CD4-positive, alpha-beta T cell (primary cell): ENCODE data around the gene CTTNBP2. TPM values are rescaled to one million over a fixed set of nuclear protein-coding genes. Genes with fewer than 3 reads are reported as not detected.

ENCODE experiments used
- ATAC-seq: fragments of 200-7000 bp; cut with Tn5 transposase; one replicate; pipeline ENCODE4 v1.10.0; 2022; ENCODE audit warnings: mild to moderate bottlenecking; ENCODE audit not compliant: poor library complexity
- CTCF ChIA-PET: fragments of 350-600 bp; sonication (Branson Sonifier 250); formaldehyde crosslinking; loops from one replicate; lab custom pipeline; 2021; ENCODE audit warnings: antibody characterized with exemption, inconsistent platforms; lab: Charles Lee
- POLR2A ChIA-PET: fragments of 350-600 bp; sonication (Branson Sonifier 250); formaldehyde crosslinking; loops from one replicate; lab custom pipeline; 2021; ENCODE audit warnings: antibody characterized with exemption, inconsistent platforms; lab: Charles Lee
- DNase-seq, 14 experiments: peaks; one replicate each; pipeline ENCODE4 v3.0.0-alpha.2; 2013 to 2020; ENCODE audit warnings: mixed read lengths in 2 of 14
- H3K27ac ChIP-seq, 2 donors: one replicate each; pipeline versions ENCODE4 v1.5.1 to v1.7.0; 2013; ENCODE audit warnings: low read length in 2 of 2, low read depth in 1 of 2, mild to moderate bottlenecking in 1 of 2
- H3K27me3 ChIP-seq, 2 experiments: 1 replicate in 1 of 2; 2 replicates in 1 of 2; pipeline versions ENCODE4 v1.6.1 to v1.7.0; 2013; ENCODE audit warnings: low read length in 2 of 2, control low read depth in 1 of 2, mild to moderate bottlenecking in 1 of 2, moderate library complexity in 1 of 2; ENCODE audit not compliant: insufficient read depth in 2 of 2, control insufficient read depth in 1 of 2
- H3K36me3 ChIP-seq: one replicate; pipeline ENCODE4 v1.6.1; 2013; ENCODE audit warnings: low read length, control low read depth; ENCODE audit not compliant: insufficient read depth
- H3K4me1 ChIP-seq: one replicate; pipeline ENCODE4 v1.6.1; 2013; ENCODE audit warnings: low read length, control low read depth; ENCODE audit not compliant: insufficient read depth
- H3K4me3 ChIP-seq: one replicate; pipeline ENCODE4 v1.5.1; 2013; ENCODE audit warnings: mild to moderate bottlenecking, low read length, moderate library complexity
- H3K9me3 ChIP-seq, 2 experiments: 1 replicate in 1 of 2; 2 replicates in 1 of 2; pipeline versions ENCODE4 v1.6.1 to v1.7.0; 2013; ENCODE audit warnings: low read length in 2 of 2, mild to moderate bottlenecking in 2 of 2, control low read depth in 1 of 2, moderate library complexity in 1 of 2; ENCODE audit not compliant: control insufficient read depth in 1 of 2, insufficient read depth in 1 of 2
- H3K27ac Mint-ChIP-seq: one replicate; pipeline ENCODE4 v1.8.0; 2020; ENCODE audit warnings: mixed read lengths
- H3K27me3 Mint-ChIP-seq: one replicate; pipeline ENCODE4 v1.8.0; 2021; ENCODE audit warnings: mixed read lengths
- H3K36me3 Mint-ChIP-seq: one replicate; pipeline ENCODE4 v1.8.0; 2021; ENCODE audit warnings: low read depth, mixed read lengths
- H3K4me1 Mint-ChIP-seq: one replicate; pipeline ENCODE4 v1.8.0; 2021; ENCODE audit warnings: low read depth, mixed read lengths
- H3K4me3 Mint-ChIP-seq: one replicate; pipeline ENCODE4 v1.8.0; 2020; ENCODE audit warnings: mild to moderate bottlenecking, mixed read lengths
- H3K9me3 Mint-ChIP-seq: one replicate; pipeline ENCODE4 v1.8.0; 2020; ENCODE audit warnings: mixed read lengths
- intact Hi-C, 2 experiments: fragments of 100-400 bp; cut with DNase I in 1 of 2; cut with micrococcal nuclease in 1 of 2; formaldehyde crosslinking; loops; one replicate each; pipeline versions ENCODE4 v1.15.1 to v1.9.0; 2023 to 2025; cut with DNase I, micrococcal nuclease
- total RNA-seq, 174 experiments: library from RNA in 2 of 174; stranded (reverse) in 2 of 174; gene quantifications; one replicate each; pipeline ENCODE4 v1.2.3 and lab custom pipeline; 2021 to 2026
- TF ChIP-seq, protein P1 (sequence below): fragments of 200-600 bp; IDR thresholded peaks from one replicate; pipeline ENCODE4 v1.8.0; 2022; ENCODE audit warnings: antibody characterized with exemption, mild to moderate bottlenecking

The CTTNBP2 gene
- total RNA-seq, 2 experiments from 2014 or later = not detected

- TF ChIP-seq, protein P1, sequence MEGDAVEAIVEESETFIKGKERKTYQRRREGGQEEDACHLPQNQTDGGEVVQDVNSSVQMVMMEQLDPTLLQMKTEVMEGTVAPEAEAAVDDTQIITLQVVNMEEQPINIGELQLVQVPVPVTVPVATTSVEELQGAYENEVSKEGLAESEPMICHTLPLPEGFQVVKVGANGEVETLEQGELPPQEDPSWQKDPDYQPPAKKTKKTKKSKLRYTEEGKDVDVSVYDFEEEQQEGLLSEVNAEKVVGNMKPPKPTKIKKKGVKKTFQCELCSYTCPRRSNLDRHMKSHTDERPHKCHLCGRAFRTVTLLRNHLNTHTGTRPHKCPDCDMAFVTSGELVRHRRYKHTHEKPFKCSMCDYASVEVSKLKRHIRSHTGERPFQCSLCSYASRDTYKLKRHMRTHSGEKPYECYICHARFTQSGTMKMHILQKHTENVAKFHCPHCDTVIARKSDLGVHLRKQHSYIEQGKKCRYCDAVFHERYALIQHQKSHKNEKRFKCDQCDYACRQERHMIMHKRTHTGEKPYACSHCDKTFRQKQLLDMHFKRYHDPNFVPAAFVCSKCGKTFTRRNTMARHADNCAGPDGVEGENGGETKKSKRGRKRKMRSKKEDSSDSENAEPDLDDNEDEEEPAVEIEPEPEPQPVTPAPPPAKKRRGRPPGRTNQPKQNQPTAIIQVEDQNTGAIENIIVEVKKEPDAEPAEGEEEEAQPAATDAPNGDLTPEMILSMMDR = no peak
- Mint-ChIP-seq H3K27ac (no peak overlapping the region), H3K9me3 (no peaks in the 10 kb centered on the region), H3K4me1 (no peaks in the 10 kb centered on the region), H3K36me3 (no peaks in the 10 kb centered on the region), H3K27me3 (no peaks in the 10 kb centered on the region), H3K4me3 (no peak overlapping the region)
- Histone ChIP-seq H3K4me1 (no peaks in the 10 kb centered on the region), H3K27ac (no peak overlapping the region), H3K27me3 (no peaks in the 10 kb centered on the region), H3K9me3 (no peaks in the 10 kb centered on the region), H3K4me3 (no peak overlapping the region), H3K36me3 (no peaks in the 10 kb centered on the region)
- DNase-seq = no peak
- intact Hi-C loops = no loop called here
- ATAC-seq = no peak
- ChIA-PET CTCF (no interaction called here), POLR2A (no interaction called here)
These were observed 115.8 kb downstream of the CTTNBP2 start for GRCh38 chr7:117757440-117757839.

- Mint-ChIP-seq H3K27ac (no peak overlapping the region), H3K9me3 (no peaks in the 10 kb centered on the region), H3K4me3 (no peak overlapping the region), H3K4me1 (no peaks in the 10 kb centered on the region), H3K27me3 (no peaks in the 10 kb centered on the region), H3K36me3 (no peaks in the 10 kb centered on the region)
- ATAC-seq (no peak), DNase-seq (no peak)
- no peak overlapping the region for H3K4me3 ChIP-seq
- H3K36me3 ChIP-seq = no peaks in the 10 kb centered on the region
- intact Hi-C loops = no loop called here
- no peaks in the 10 kb centered on the region for H3K4me1 ChIP-seq
- TF ChIP-seq, protein P1 = no peak
- ChIA-PET POLR2A (no interaction called here), CTCF (no interaction called here)
- H3K27ac ChIP-seq = no peak overlapping the region
- no peaks in the 10 kb centered on the region for H3K27me3 ChIP-seq
- H3K9me3 ChIP-seq = no peaks in the 10 kb centered on the region
These were observed 116.6 kb downstream of the CTTNBP2 start for GRCh38 chr7:117756586-117757085.

- H3K9me3 ChIP-seq = no peaks in the 10 kb centered on the region
- no peak for DNase-seq
- ChIA-PET CTCF (no interaction called here), POLR2A (no interaction called here)
- H3K4me1 ChIP-seq = no peaks in the 10 kb centered on the region
- ATAC-seq = no peak
- H3K27me3 ChIP-seq = no peaks in the 10 kb centered on the region
- Mint-ChIP-seq H3K36me3 (no peaks in the 10 kb centered on the region), H3K27me3 (no peaks in the 10 kb centered on the region), H3K27ac (no peak overlapping the region), H3K4me3 (no peak overlapping the region), H3K4me1 (no peaks in the 10 kb centered on the region), H3K9me3 (no peaks in the 10 kb centered on the region)
- intact Hi-C loops = no loop called here
- no peaks in the 10 kb centered on the region for H3K36me3 ChIP-seq
- no peak overlapping the region for H3K4me3 ChIP-seq
- TF ChIP-seq, protein P1 = no peak
- H3K27ac ChIP-seq = no peak overlapping the region
These were observed 118.1 kb downstream of the CTTNBP2 start for GRCh38 chr7:117755136-117755535.
